Neural crest cell (in vitro differentiated cells): ENCODE data around the gene MAP3K19. TPM values are rescaled to one million over a fixed set of nuclear protein-coding genes. Genes with fewer than 3 reads are reported as not detected.

Experiments
- DNase-seq: peaks from one replicate; pipeline ENCODE4 v3.0.0; 2021; ENCODE audit warnings: low read depth, mixed read lengths, low spot score
- H3K27ac Mint-ChIP-seq: one replicate; pipeline ENCODE4 v1.8.0; 2021; ENCODE audit warnings: mild to moderate bottlenecking, mixed read lengths; ENCODE audit not compliant: unreplicated experiment
- H3K27me3 Mint-ChIP-seq: 2 replicates; pipeline ENCODE4 v1.8.0; 2021; ENCODE audit warnings: low read depth, mild to moderate bottlenecking, mixed read lengths
- H3K36me3 Mint-ChIP-seq: 2 replicates; pipeline ENCODE4 v1.8.0; 2021; ENCODE audit warnings: low read depth, mild to moderate bottlenecking, mixed read lengths
- H3K4me1 Mint-ChIP-seq: 2 replicates; pipeline ENCODE4 v1.8.0; 2021; ENCODE audit warnings: mixed read lengths
- H3K4me3 Mint-ChIP-seq: one replicate; pipeline ENCODE4 v1.8.0; 2021; ENCODE audit warnings: mild to moderate bottlenecking, mixed read lengths
- H3K9me3 Mint-ChIP-seq: 2 replicates; pipeline ENCODE4 v1.8.0; 2021; ENCODE audit warnings: mixed read lengths
- CTCF ChIP-seq: fragments of 200-600 bp; sonication (generic); conservative IDR thresholded peaks from 2 replicates; pipeline ENCODE4 v1.5.0; 2021; ENCODE audit warnings: antibody characterized with exemption, mild to moderate bottlenecking
- long read RNA-seq: library from polyadenylated mRNA; unstranded; transcript quantifications from one replicate; pipeline ENCODE4 v2.0.0, GENCODE V29; 2020
- total RNA-seq: library from RNA; stranded (reverse); gene quantifications from 2 replicates; pipeline ENCODE4 v1.2.1, GENCODE V29; 2021

The MAP3K19 gene
- total RNA-seq = not detected in 2 replicates
- long read RNA-seq = 0 reads

DNA sequence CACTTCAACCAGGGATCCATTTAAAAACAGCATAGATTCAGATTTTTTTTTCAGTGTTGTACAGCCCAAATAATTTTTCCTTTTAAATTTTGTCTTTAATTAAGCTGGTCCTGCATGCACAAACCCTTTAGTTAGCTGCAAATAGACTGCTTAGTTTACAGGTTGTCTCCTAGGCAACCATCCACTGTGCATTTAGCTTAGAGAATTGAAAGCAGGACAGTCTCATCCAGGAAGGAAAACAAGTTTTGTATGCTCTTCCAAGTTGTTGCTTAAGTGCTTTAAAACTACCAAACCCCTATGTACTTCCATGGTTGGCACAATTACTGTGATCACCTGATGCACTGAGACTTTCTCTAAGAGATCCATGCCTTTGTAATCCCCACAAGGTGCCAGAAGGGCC lies at the start of gene MAP3K19:
TSS of gene MAP3K19 (minus strand) at position 148 of the 400 bp plus-strand sequence. CDS start 22,800 bp downstream, outside the sequence.
- H3K36me3 Mint-ChIP-seq = no peaks in the 10 kb centered on the region
- peaks cover 22% of the 10 kb centered on the region for H3K4me1 Mint-ChIP-seq
- no peaks in the 10 kb centered on the region for H3K9me3 Mint-ChIP-seq
- H3K4me3 Mint-ChIP-seq = no peak within 1 kb of the TSS
- no peak for TF ChIP-seq CTCF
- H3K27me3 Mint-ChIP-seq = peaks cover 4% of the 10 kb centered on the region
- no peak for DNase-seq
- H3K27ac Mint-ChIP-seq = no peak within 1 kb of the TSS

DNA sequence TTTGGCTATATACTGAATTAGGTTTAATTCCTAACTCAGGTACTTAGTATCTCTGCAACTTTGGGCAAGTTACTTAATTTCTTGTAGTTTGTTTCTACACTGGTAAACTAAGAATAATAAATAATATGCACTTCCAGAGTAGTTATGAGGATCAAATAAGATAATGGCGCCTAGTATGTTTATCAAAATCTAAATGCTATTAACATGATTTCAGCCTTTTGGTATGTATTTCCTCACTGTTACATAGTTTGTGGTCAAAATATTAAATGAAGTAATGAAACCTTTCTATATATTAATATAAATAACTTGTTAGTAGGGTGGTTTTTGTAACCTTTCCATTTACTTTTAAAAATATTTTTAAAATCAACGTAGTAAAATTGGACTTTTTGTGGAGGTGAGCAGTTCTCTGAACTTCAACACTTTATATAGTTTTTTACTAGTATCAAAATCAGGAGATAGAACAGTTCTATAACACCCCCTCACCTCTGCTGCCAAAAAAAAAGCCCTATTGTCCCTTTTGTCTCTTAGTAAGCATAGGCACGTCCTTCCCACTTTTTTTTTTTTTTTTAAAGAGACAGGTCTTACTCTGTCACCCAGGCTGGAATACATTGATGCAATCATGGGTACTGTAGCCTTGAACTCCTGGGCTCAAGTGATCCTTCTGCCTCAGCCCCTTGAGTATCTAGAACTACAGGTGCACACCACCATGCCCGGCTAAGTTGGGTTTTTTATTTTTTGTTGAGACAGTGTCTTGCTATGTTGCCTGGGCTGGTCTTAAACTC lies 49.6 kb upstream of the MAP3K19 start:
- no peaks in the 10 kb centered on the region for H3K27me3 Mint-ChIP-seq
- peaks cover 19% of the 10 kb centered on the region for H3K36me3 Mint-ChIP-seq
- no peak for TF ChIP-seq CTCF
- H3K9me3 Mint-ChIP-seq = peaks cover 1% of the 10 kb centered on the region
- no peak overlapping the region for H3K4me3 Mint-ChIP-seq
- no peak for DNase-seq
- no peaks in the 10 kb centered on the region for H3K4me1 Mint-ChIP-seq
- H3K27ac Mint-ChIP-seq = no peak overlapping the region

GRCh38 chr2:135095591-135095990 lies 48.3 kb upstream of the MAP3K19 start:
- Mint-ChIP-seq H3K9me3 (no peaks in the 10 kb centered on the region), H3K27me3 (no peaks in the 10 kb centered on the region), H3K36me3 (peaks cover 14% of the 10 kb centered on the region), H3K4me3 (no peak overlapping the region), H3K4me1 (no peaks in the 10 kb centered on the region), H3K27ac (no peak overlapping the region)
- DNase-seq = no peak
- TF ChIP-seq CTCF = no peak

GRCh38 chr2:135094508-135094907 lies 47.3 kb upstream of the MAP3K19 start:
- H3K36me3 Mint-ChIP-seq = peaks cover 13% of the 10 kb centered on the region
- TF ChIP-seq CTCF = no peak
- H3K4me3 Mint-ChIP-seq = no peak overlapping the region
- no peaks in the 10 kb centered on the region for H3K27me3 Mint-ChIP-seq
- H3K27ac Mint-ChIP-seq = no peak overlapping the region
- H3K9me3 Mint-ChIP-seq = no peaks in the 10 kb centered on the region
- no peaks in the 10 kb centered on the region for H3K4me1 Mint-ChIP-seq
- no peak for DNase-seq

DNA sequence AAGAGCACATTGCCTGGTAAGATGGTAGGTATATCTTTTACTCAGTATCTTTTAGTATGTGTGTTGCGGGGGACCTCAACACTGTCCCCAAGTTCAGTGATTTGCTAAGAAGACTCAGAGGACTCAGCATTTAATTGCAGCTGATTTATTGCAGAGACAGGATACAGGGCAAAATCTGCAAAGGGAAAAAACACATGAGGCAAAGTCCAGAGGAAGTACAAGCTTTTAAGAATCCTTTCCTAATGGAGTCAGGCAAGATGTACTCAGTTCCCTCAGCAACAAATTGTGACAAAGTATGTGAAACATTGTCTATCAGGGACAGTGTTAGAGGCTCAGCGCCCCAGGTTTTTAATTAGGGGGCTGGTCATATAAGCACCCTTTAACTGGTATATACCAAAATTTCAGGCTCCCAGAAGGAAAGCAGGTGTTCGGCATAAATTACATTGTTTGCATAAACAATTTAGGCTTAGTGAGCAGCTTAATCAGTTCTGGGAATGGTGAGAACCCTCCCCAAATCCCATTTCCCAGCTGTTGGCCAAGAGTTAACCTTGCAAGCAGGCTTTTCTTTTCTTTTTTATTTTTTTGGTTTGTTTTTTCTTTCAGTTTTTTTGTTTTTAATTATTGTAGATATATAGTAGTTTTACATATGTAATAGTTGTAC lies 46.6 kb upstream of the MAP3K19 start:
- no peak overlapping the region for H3K4me3 Mint-ChIP-seq
- peaks cover 2% of the 10 kb centered on the region for H3K9me3 Mint-ChIP-seq
- no peak for TF ChIP-seq CTCF
- H3K4me1 Mint-ChIP-seq = no peaks in the 10 kb centered on the region
- H3K27ac Mint-ChIP-seq = no peak overlapping the region
- H3K27me3 Mint-ChIP-seq = no peaks in the 10 kb centered on the region
- peaks cover 18% of the 10 kb centered on the region for H3K36me3 Mint-ChIP-seq
- DNase-seq = no peak
